GM23338 (cell line): ENCODE data around the gene P2RY12.

Source experiments
- CREB1 ChIP-seq: fragments of 250-450 bp; sonication (Bioruptor Pico); IDR thresholded peaks from 2 replicates; pipeline ENCODE4 v1.5.0; 2020; ENCODE audit warnings: low read depth, mild to moderate bottlenecking, moderate library complexity
- CTCF ChIP-seq, 2 experiments: fragments of 200-600 bp in 1 of 2; sonication (generic) in 1 of 2; conservative IDR thresholded peaks; 2 replicates each; pipeline versions ENCODE4 v1.5.1 to v1.6.1; 2016 to 2017; ENCODE audit warnings: antibody characterized with exemption in 2 of 2, low read depth in 2 of 2, mild to moderate bottlenecking in 2 of 2, moderate library complexity in 1 of 2
- EZH2 ChIP-seq: fragments of 200-600 bp; sonication (generic); IDR thresholded peaks from one replicate; pipeline ENCODE4 v1.8.0; 2017; ENCODE audit warnings: antibody characterized with exemption, mild to moderate bottlenecking, low read depth; ENCODE audit not compliant: unreplicated experiment
- EZH2phosphoT487 ChIP-seq: fragments of 200-600 bp; sonication (generic); IDR thresholded peaks from one replicate; pipeline ENCODE4 v1.8.1; 2018; ENCODE audit warnings: antibody characterized with exemption; ENCODE audit not compliant: unreplicated experiment
- JUNB ChIP-seq: IDR thresholded peaks from one replicate; pipeline ENCODE4 v1.6.1; 2016; ENCODE audit warnings: antibody characterized with exemption; ENCODE audit not compliant: unreplicated experiment

GRCh38 chr3:151347432-151347831, 37.1 kb downstream of the P2RY12 start:
- TF ChIP-seq CTCF (conservative IDR thresholded peaks at IDR 0.05; ENCODE audit: low read depth in 2 of 2) = no peak
- no peak for TF ChIP-seq CREB1
- no peak for TF ChIP-seq JUNB
- no peak for TF ChIP-seq EZH2
- TF ChIP-seq EZH2phosphoT487 = no peak
